GM18520 (cell line): ENCODE data around the gene SESN3.
"Not testable (repeated sequence)": the region's sequence is repeated elsewhere in the genome, so short reads cannot be mapped to it uniquely, and the experiment has no call there.

Experiments used
- ATAC-seq: cut with Tn5 transposase; IDR thresholded peaks from one replicate; pipeline ENCODE4 v1.9.1; 2021; ENCODE audit not compliant: unreplicated experiment

Gene SESN3

DNA sequence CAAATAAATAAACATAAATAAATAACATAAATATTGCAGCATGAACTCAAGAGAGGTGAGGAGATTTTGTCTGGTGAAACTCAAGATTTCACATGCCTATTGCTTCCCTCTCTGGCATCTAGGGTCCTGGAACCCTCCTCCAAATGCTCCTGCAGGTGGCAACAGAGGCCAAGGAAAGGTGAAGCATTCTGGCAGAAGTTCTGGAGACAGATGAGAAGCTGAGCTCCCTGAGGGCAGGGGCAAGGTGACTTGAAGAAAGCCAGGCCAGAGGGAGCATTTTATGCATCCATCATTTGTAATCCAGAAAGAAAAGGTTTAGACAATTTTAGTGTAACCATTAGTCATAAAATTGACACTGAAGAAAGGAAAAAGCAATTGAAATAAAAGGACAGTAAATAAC is 76.5 kb downstream of the SESN3 start:
- no peak for ATAC-seq

- no peak for ATAC-seq
Measured at GRCh38 chr11:95153857-95154246, 77.2 kb downstream of the SESN3 start.

GRCh38 chr11:95152876-95153856 is 77.8 kb downstream of the SESN3 start:
- ATAC-seq = no peak

DNA sequence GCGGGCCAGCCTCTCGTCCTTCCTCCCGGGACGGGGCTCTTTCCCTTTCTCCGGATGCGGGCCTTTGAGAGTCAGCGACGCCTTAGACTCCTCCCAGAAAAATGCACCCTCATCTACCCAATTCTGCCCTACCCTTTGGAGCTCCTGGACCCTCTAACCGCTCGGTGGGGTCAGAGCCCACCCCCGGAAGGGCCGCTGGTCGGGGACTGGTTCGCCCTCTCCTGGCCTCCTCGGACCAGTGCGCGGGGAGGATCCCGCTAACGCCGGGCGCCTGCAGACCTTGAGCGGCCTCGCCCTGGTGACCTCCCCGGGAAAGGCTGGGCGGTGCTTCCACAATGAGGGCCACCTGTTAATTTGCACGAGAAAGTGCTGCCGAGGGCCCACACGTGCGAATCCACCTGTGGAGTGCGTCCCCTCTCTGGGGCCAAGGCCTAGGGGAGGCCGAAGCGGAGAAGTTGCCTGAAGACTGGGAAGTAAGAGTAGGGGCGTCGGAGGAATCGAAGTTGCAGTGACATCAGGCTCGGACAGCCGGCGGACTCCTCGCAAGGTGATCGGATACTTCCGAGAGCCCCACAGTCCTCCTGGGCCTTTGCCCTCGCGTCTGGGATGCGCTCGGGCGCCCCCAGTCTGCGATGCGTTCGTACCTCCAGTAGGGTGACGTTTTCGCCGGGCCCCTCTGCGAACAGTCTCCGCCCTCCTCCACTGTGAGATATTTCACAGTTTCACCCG is 79.9 kb downstream of the SESN3 start:
- ATAC-seq = peak; percentile 78

GRCh38 chr11:95149651-95150364 is 81.2 kb downstream of the SESN3 start:
- no peak for ATAC-seq

GRCh38 chr11:95148938-95149337 is 82.1 kb downstream of the SESN3 start:
- no peak for ATAC-seq

- ATAC-seq = no peak
Measured at GRCh38 chr11:95148406-95148805, 82.6 kb downstream of the SESN3 start.

DNA sequence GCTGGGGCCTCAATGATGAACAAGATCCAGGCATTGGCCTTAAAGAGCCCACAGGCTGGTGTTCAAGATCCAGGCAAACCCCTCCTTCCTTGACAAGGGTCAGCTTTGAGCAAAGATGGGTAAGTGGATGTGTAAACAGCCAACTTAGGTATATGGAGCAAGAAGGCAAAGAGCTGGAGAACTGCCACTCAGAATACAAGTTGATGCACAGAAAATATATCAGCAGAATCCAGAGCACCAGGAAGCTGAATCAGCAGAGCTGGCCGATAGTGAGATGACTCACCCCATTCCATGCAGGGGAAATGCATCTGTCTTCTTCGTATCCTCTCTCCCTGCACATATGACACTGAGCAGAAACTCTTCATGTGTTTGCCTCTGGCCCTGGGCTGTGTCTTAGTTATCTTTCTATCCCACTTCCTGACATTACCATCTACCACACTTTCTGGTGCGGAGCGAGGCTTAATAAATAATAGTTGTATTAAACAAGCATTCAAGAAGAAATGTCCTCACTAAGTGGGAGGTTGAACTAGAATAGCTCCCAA is 83.6 kb downstream of the SESN3 start:
- no peak for ATAC-seq

GRCh38 chr11:95145430-95146060 is 85.5 kb downstream of the SESN3 start:
- ATAC-seq = no peak

GRCh38 chr11:95144313-95145235 is 86.4 kb downstream of the SESN3 start:
- ATAC-seq = no peak

DNA sequence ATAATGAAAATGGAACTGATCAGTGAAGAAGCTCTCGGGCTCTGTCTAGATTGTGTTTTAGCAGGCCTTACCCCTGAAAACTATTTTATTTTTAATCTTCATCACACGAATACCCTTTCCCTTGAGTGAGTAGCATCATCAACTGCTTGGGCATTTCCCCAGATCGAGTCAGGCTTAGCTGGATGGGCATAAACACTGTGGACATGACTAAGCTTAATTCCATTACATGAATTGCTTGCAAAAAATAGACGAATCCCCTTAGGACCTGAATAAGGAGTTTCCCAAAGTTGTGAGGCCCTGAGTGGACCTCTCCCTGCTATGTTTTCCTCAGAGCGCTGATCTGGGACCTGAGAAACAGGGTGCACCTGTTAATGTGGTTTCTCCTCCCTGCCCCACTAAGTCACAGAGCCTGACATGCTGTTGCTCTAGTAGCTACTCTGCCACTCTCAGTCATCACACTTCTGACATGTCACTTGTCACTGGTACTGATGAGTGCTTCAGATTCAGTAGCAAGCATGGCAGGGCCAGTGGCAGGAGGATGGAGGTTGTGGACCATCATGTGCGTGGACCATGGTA is 87.8 kb downstream of the SESN3 start:
- ATAC-seq = no peak

DNA sequence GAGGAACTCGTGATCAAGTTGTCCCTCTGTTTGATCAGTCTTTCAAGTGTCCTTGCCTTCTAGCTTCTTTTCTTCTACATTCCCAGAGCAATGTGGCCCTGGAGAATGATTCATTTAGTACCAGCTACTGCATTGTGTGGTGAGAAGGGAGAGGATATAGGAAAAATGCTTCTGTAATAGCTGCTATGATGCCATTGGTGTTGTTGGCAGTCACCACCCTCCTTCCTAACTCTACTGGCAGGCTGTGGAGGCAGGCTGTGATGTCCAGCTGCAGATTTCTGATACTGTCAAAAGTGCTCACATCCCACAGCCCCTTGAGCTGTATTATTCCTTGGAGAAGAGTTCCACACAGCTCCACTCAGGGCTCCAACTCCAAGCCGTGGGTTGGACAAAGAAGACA is 88.6 kb downstream of the SESN3 start:
- no peak for ATAC-seq

- ATAC-seq = no peak
Measured at GRCh38 chr11:95140397-95141033, 90.5 kb downstream of the SESN3 start.

- peak; percentile 66 for ATAC-seq
Measured at GRCh38 chr11:95138448-95138847, 92.6 kb downstream of the SESN3 start.

- ATAC-seq = no peak
Measured at GRCh38 chr11:95137299-95137698, 93.7 kb downstream of the SESN3 start.

DNA sequence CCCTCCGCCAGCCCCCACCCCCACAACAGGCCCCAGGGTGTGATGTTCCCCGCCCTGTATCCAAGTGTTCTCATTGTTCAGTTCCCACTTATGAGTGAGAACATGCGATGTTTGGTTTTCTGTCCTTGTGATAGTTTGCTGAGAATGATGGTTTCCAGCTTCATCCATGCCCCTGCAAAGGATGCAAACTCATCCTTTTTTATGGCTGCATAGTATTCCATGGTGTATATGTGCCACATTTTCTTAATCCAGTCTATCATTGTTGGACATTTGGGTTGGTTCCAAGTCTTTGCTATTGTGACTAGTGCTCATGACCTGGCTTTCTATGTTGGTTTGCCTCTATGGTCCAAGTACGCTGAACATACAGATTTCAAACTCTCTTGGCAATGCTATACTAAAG is 94.3 kb downstream of the SESN3 start:
- ATAC-seq = not testable (repeated sequence)

- no peak for ATAC-seq
Measured at GRCh38 chr11:95135880-95136279, 95.1 kb downstream of the SESN3 start.

- no peak for ATAC-seq
Measured at GRCh38 chr11:95135155-95135554, 95.8 kb downstream of the SESN3 start.

DNA sequence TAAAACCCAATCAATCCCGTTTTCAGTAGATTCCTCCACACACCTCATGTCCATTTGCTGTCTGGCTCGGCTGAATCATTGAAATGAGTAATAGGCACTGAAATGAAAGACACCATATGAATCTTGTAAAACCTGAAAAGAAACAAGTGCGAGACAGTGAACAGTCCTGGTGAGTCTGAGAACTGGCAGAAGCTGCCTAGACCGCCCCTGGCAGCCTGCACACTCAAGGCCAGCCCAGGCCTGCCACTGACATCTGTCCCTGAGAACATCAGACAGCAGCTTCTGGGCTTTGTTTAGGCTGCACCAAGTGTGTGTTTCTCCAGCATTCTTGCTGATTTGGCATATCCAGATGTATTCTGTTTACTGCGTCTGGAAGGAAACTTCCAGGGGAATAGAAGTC is 96.5 kb downstream of the SESN3 start:
- no peak for ATAC-seq
